Mucosa of descending colon (tissue), 3 donors: Measurements from ENCODE around the gene HS6ST3. TPM values are rescaled to one million over a fixed set of nuclear protein-coding genes. Genes with fewer than 3 reads are reported as not detected.

Source experiments
- ATAC-seq: fragments of 200-7000 bp; cut with Tn5 transposase; one replicate; pipeline ENCODE4 v1.9.1; 2020; ENCODE audit warnings: mild to moderate bottlenecking, moderate library complexity
- DNase-seq, 3 donors: peaks; one replicate each; pipeline ENCODE4 v3.0.0-alpha.2; 2020
- H3K36me3 ChIP-seq: fragments of 200-600 bp; one replicate; pipeline ENCODE4 v1.8.0; 2021; ENCODE audit warnings: low read depth, mild to moderate bottlenecking
- H3K4me1 ChIP-seq: fragments of 200-600 bp; one replicate; pipeline ENCODE4 v1.8.0; 2021; ENCODE audit warnings: low read depth, mild to moderate bottlenecking
- H3K4me3 ChIP-seq: fragments of 200-600 bp; one replicate; pipeline ENCODE4 v1.8.0; 2021; ENCODE audit warnings: mild to moderate bottlenecking
- H3K9me3 ChIP-seq: fragments of 200-600 bp; one replicate; pipeline ENCODE4 v1.8.0; 2021; ENCODE audit warnings: mild to moderate bottlenecking
- CTCF ChIP-seq: fragments of 200-600 bp; IDR thresholded peaks from one replicate; pipeline ENCODE4 v1.8.0; 2022; ENCODE audit warnings: antibody characterized with exemption, mild to moderate bottlenecking
- intact Hi-C, 2 donors: fragments of 100-400 bp; cut with DNase I in 1 of 2; cut with micrococcal nuclease in 1 of 2; formaldehyde crosslinking; loops; one replicate each; pipeline versions ENCODE4 v1.11.0 to v1.11.1; 2022; cut with DNase I, micrococcal nuclease
- total RNA-seq, 3 donors: library from RNA; stranded (reverse); fragmentation: NEBNext Ultra II Directional in 2 of 3; extraction: Animal tissue kit (Norgen Biotek cat#: 25700) in 2 of 3; gene quantifications; one replicate each; pipeline versions ENCODE4 v1.2.1 to v1.2.4, GENCODE V29; 2021 to 2023
- donor health status: DM: no; HTN: no; CAD: no; lungs with moderate emphysema.
- donor health status: DM: no; HTN: no; CAD: no.
- donor health status: DM: no; HTN: yes; CAD: no.

The HS6ST3 gene
- total RNA-seq, 3 donors from 2014 or later: 0.14 to 0.89 TPM; not detected in 1

DNA sequence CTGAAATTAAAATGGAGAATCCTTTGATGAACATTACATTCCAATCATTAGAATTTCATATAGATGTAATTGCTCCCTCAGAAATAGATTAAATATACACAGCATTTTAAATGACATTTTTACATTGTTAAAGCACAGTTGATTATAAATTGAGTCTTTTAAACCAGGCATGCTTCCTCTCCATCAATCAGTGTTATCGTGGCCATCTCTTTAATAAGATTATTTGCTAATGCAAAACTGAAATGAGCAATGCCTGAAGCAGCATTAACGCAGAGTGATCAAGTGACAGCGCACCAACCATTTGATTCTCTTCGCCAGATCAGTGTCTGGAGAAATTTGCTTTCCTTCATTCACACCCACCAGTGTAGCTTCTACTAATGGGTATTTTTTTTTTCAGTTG is 644.6 kb downstream of the HS6ST3 start:
- no peaks in the 10 kb centered on the region for H3K36me3 ChIP-seq
- intact Hi-C loops: no loop called here
- ATAC-seq: no peak

GRCh38 chr13:96741779-96742178 is 651.9 kb downstream of the HS6ST3 start:
- Histone ChIP-seq H3K4me1 (no peaks in the 10 kb centered on the region), H3K9me3 (no peaks in the 10 kb centered on the region), H3K36me3 (no peaks in the 10 kb centered on the region), H3K4me3 (no peak overlapping the region)
- intact Hi-C loops: no loop called here
- no peak for TF ChIP-seq CTCF
- ATAC-seq (no peak), DNase-seq (no peak)

More for the DNA sequence above, 644.6 kb downstream of the HS6ST3 start:
- no peaks in the 10 kb centered on the region for H3K9me3 ChIP-seq
- TF ChIP-seq CTCF: no peak
- H3K4me1 ChIP-seq: no peaks in the 10 kb centered on the region
- DNase-seq: no peak
- H3K4me3 ChIP-seq: no peak overlapping the region

DNA sequence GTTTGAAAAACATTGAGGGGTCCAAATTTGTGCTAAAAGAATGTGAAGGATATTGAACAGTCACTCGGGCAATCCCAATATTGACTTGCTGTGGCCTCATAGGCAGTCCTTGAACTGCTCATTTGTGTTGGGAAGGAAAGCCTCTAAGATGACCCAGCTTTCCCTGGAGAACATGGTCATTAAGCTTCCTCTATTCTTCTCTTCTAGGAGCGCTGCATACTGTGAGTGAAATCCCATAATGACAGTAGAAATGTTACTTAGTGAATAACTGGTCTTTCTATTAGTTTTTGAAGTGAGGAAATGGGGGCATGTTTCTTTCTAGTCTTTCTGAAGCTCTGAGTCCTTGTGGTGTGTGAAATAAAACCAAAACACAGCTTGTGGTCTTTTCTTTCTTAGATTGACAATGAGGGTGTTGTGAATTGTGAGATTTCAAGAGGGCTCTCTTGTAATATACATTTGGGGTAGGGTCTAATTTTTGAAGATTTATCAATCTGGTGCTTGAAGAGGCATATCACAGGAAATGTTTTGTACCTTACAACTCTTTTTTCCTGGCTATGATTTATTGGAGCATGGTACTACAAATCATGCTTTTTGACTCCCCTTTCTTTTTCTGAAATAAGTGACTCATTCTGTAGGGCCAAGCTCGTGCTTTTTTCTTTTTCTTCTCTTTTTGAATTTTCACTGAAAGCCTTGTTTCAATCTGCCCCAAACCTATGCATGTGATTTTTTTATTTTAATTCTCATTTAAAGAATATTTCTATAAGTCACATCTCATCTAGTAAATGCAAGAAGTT is 653.6 kb downstream of the HS6ST3 start:
- no peaks in the 10 kb centered on the region for H3K4me1 ChIP-seq
- DNase-seq (no peak), ATAC-seq (no peak)
- intact Hi-C loops: no loop called here
- H3K9me3 ChIP-seq: no peaks in the 10 kb centered on the region
- TF ChIP-seq CTCF: no peak
- H3K4me3 ChIP-seq: no peak overlapping the region
- no peaks in the 10 kb centered on the region for H3K36me3 ChIP-seq

DNA sequence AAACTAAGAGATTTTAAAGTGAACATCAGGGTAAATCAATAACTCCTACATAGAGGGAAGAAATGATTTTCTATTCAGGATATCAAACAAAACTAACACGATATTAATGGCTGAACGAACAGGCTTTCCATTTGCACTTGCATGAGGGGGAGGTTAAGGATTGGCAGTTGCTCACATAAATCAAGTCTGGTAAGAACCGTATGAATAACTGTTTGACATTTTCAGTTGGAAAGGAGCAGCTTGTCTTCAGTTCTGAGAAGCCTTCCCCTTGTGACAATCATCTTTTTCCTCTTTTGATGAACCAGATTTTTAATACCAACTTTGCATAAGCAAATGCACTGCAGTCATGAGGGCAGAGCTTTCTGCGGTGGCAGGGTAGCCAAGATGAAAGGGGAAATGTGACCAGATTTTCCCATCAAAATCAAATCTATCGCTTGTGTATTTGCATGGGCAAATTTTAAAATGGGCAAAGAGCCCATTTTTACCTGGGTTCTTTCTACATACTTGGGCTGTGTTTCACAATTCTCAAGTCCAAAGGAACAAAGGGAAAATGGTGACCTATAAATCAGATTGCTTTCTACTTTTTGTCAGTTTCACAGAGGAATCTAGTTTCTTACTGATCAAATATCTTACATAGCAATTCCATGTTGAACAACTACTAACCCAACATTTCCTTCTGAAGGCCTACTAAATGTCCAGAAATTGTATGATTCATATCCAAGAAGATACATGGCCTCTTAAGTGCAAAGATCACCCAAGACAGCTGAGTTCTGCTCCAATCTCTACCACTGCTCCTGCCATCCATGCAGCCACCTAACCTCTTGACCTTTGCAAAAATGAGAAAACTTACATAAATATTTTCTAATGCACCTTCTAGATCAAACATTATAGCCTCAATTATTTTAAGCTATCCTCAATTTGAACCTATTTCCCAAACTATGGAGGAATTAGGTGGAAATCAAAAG is 654.7 kb downstream of the HS6ST3 start:
- ATAC-seq: no peak
- DNase-seq: no peak
- no peak for TF ChIP-seq CTCF
- Histone ChIP-seq H3K4me1 (no peaks in the 10 kb centered on the region), H3K4me3 (no peak overlapping the region), H3K9me3 (no peaks in the 10 kb centered on the region), H3K36me3 (no peaks in the 10 kb centered on the region)
- intact Hi-C loops: no loop called here

- ATAC-seq: no peak
- H3K9me3 ChIP-seq: no peaks in the 10 kb centered on the region
- intact Hi-C loops: no loop called here
Observed at GRCh38 chr13:96746886-96747285, 657.0 kb downstream of the HS6ST3 start.

More at GRCh38 chr13:96746886-96747285, 657.0 kb downstream of the HS6ST3 start:
- no peaks in the 10 kb centered on the region for H3K36me3 ChIP-seq
- no peaks in the 10 kb centered on the region for H3K4me1 ChIP-seq
- no peak overlapping the region for H3K4me3 ChIP-seq
- no peak for DNase-seq
- TF ChIP-seq CTCF: no peak
